ENCODE measurements around the gene PRTFDC1.

DNA sequence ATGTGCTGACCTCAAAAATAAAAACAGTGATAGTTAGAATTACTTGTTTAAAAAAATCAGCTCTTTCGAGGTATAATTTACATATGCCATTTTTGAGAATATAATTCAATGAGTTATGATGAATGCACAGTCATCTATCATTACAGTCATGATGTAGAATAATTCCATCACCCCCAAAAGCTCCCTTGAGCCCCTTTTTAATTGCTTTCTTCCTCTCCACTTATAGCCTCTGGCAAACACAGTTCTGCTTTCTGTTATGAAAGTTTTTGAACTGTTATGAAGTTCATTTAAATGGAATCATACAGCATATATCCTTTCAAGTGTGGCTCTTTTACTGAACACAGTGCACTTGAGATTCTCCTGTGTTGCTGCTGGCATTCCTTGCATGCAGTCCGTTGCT lies 41.4 kb downstream of the PRTFDC1 start:
- TF ChIP-seq, protein P1, sequence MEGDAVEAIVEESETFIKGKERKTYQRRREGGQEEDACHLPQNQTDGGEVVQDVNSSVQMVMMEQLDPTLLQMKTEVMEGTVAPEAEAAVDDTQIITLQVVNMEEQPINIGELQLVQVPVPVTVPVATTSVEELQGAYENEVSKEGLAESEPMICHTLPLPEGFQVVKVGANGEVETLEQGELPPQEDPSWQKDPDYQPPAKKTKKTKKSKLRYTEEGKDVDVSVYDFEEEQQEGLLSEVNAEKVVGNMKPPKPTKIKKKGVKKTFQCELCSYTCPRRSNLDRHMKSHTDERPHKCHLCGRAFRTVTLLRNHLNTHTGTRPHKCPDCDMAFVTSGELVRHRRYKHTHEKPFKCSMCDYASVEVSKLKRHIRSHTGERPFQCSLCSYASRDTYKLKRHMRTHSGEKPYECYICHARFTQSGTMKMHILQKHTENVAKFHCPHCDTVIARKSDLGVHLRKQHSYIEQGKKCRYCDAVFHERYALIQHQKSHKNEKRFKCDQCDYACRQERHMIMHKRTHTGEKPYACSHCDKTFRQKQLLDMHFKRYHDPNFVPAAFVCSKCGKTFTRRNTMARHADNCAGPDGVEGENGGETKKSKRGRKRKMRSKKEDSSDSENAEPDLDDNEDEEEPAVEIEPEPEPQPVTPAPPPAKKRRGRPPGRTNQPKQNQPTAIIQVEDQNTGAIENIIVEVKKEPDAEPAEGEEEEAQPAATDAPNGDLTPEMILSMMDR (IDR thresholded peaks at IDR 0.05; ENCODE audit: low read length), result no peak
- no peak for TF ChIP-seq EZH2 (optimal IDR thresholded peaks at IDR 0.05; ENCODE audit: low read depth, low read length)
